HCT116 (cell line): ENCODE measurements around the gene SPAG8.

Source experiments
- ATF3 ChIP-seq: IDR thresholded peaks from 2 replicates; pipeline ENCODE4 v1.6.1; 2012
- CTCF ChIP-seq, 3 experiments: fragments of 200-600 bp in 1 of 3; sonication (generic) in 1 of 3; IDR thresholded peaks in 2 of 3; conservative IDR thresholded peaks in 1 of 3; 2 replicates each; pipeline ENCODE4 v1.5.1; 2012 to 2017; ENCODE audit warnings: low read depth in 2 of 3, low read length in 2 of 3, antibody characterized with exemption in 1 of 3, borderline replicate concordance in 1 of 3, control low read depth in 1 of 3, mild to moderate bottlenecking in 1 of 3, mixed read lengths in 1 of 3, mixed run types in 1 of 3, moderate library complexity in 1 of 3; ENCODE audit not compliant: insufficient read depth in 1 of 3
- EGR1 ChIP-seq: IDR thresholded peaks from 2 replicates; pipeline ENCODE4 v1.6.1; 2012; ENCODE audit warnings: low read depth
- EZH2 ChIP-seq: fragments of 200-600 bp; sonication (generic); IDR thresholded peaks from 2 replicates; pipeline ENCODE4 v1.6.1; 2017; ENCODE audit warnings: antibody characterized with exemption, mixed run types
- EZH2phosphoT487 ChIP-seq: fragments of 200-600 bp; IDR thresholded peaks from 2 replicates; pipeline ENCODE4 v1.6.1; 2018; ENCODE audit warnings: antibody characterized with exemption, borderline replicate concordance
- POLR2A ChIP-seq: IDR thresholded peaks from 2 replicates; pipeline ENCODE4 v1.7.0; 2011; ENCODE audit warnings: borderline replicate concordance; ENCODE audit not compliant: insufficient read depth, insufficient read length; ENCODE audit errors: extremely low read depth
- SIN3A ChIP-seq: IDR thresholded peaks from 2 replicates; pipeline ENCODE4 v1.6.1; 2012; ENCODE audit warnings: low read depth
- SP1 ChIP-seq: IDR thresholded peaks from 2 replicates; pipeline ENCODE4 v1.6.1; 2012; ENCODE audit warnings: low read depth
- SRF ChIP-seq: IDR thresholded peaks from 2 replicates; pipeline ENCODE4 v1.6.1; 2012; ENCODE audit warnings: low read depth
- ZFX ChIP-seq: fragments of 450-650 bp; IDR thresholded peaks from 2 replicates; pipeline ENCODE4 v1.6.1; 2017

GRCh38 chr9:35793461-35793860 lies 18.6 kb downstream of the SPAG8 start:
- TF ChIP-seq CTCF (IDR thresholded peaks at IDR 0.05 in 2 of 3, conservative IDR thresholded peaks at IDR 0.05 in 1 of 3; ENCODE audit: borderline replicate concordance in 1 of 3, insufficient read depth in 1 of 3, low read depth in 2 of 3, low read length in 2 of 3) = no peak
- TF ChIP-seq EZH2 = no peak
- no peak for TF ChIP-seq SIN3A
- no peak for TF ChIP-seq POLR2A
- no peak for TF ChIP-seq EZH2phosphoT487
- TF ChIP-seq SRF = no peak
- no peak for TF ChIP-seq EGR1
- no peak for TF ChIP-seq ATF3
- no peak for TF ChIP-seq ZFX
- TF ChIP-seq SP1 = no peak
